Testis (tissue), 2 donors: Measurements from ENCODE around the gene ZNF362.

ENCODE experiments used
- CTCF ChIP-seq, 3 experiments: fragments of 450-650 bp in 2 of 3; fragments of 200-600 bp in 1 of 3; sonication (generic) in 1 of 3; IDR thresholded peaks; one replicate each; pipeline ENCODE4 v1.5.1; 2016 to 2019; ENCODE audit warnings: antibody characterized with exemption in 3 of 3, mild to moderate bottlenecking in 2 of 3, moderate library complexity in 1 of 3
- POLR2A ChIP-seq: fragments of 450-650 bp; IDR thresholded peaks from one replicate; pipeline ENCODE4 v1.6.1; 2017; ENCODE audit warnings: antibody characterized with exemption, mild to moderate bottlenecking, moderate library complexity

- TF ChIP-seq CTCF (IDR thresholded peaks at IDR 0.05) (no peak), POLR2A (no peak)
Observed at GRCh38 chr1:33273961-33274371, 17.7 kb downstream of the ZNF362 start.
